Stimulated activated CD8-positive, alpha-beta memory T cell treated with anti-CD3 and anti-CD28 coated beads, Interleukin-15, amount 100 ng/mL, for 4 hours (primary cell): ENCODE measurements around the gene COG1.
A peak's percentile ranks its signal among the peaks of the same experiment; 100 is the strongest.

ENCODE experiments used
- DNase-seq, 2 donors: peaks; one replicate each; pipeline ENCODE4 v3.0.0-alpha.2; 2020; ENCODE audit warnings: low read depth in 2 of 2

Gene COG1

DNA sequence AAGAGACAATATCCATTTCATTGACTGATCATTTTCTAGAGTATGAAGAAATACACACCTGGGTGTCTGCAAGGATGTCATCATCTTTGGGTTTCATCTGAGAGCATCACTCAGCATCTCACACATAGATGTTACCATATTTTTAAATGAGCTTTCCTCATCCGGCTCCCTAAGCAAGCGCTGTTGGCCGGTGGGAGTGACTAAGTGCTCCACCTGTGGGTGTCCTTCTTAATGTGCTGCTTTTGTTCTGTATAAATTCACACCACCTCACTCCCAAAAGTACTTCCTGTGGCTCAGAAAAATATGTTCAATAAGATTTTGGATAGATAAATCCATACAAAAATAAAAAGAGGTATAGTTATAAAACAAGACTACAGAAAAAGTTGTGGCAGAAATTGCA, 20.6 kb upstream of the COG1 start:
- no peak for DNase-seq

DNA sequence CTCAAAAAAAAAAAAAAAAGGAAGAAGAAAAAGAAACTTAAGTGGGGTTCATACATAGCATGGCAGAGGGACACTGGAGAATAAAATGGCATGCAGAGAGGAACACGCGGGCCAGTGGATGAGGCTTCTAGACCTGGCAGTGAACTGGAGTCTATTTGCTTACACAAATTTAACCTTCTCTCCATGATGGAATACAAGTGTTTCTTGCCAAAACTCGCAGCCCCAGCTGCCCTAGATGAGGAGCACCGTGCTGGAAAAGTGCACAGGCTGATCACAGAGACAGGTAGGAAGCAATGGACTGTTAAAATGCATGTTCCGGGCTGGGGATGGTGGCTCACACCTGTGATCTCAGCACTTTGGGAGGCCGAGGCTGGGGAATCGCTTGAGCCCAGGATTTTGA, 18.7 kb upstream of the COG1 start:
- DNase-seq = no peak

GRCh38 chr17:73175962-73176565, 16.8 kb upstream of the COG1 start:
- no peak for DNase-seq

GRCh38 chr17:73179387-73179786, 13.5 kb upstream of the COG1 start:
- DNase-seq = no peak

DNA sequence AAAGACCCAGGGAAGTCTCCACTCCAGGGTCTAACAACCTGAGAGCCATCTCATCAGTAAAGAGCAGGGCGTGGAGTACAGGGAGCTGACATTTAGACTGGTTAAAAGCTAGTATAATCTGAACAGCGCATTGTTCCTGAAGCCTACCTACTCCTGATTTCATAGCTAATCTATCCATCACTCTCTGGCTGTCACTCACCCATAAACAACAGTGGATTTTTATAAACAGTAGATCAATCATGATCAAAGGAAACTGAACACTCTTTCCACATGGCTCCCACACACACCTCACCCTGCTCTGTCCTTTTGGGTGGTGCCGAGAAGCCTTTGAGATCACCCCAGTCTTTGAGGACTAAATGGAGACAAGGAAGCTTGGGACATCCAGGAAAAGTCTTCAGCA, 13.0 kb upstream of the COG1 start:
- DNase-seq = no peak

- no peak for DNase-seq
Measured at GRCh38 chr17:73182616-73183310, 10.1 kb upstream of the COG1 start.

DNA sequence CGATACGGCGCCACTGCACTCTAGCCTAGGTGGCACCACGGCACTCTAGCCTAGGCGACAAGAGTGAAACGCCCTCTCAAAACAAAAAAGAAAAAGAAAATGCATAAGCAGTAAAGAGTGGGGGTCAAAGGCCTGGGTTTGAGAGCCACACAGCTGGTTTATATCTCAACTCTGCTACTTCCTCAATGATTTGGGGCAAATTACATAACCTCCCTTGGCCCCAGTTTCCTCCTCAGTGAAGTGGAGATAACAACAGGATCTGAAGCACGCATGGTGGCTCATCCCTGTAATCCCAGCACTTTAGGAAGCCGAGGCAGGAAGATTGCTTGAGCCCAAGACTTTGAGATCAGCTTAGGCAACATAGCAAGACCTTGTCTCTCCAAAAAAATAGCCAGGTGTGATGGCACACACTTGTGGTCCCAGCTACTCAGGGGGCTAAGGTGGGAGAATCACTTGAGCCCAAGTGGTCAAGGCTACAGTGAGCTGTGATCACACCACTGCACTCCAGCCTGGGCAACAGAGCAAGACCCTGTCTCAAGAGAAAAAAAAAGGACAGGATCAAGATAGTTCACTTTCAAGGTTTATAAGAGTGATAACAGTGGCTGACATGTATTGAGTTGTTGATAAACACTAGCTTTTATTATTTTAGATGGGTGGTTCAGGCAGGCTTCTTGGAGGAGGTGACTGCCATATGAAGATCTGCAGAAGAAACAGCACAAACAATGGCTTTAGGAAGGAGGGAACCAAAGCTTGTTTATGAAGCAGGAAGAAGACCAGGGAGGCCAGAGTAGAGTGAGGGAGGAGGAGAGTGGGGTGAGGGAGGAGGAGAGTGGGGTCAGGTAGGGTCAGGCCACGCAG, 8.5 kb upstream of the COG1 start:
- no peak for DNase-seq

- DNase-seq = no peak
Measured at GRCh38 chr17:73186283-73187050, 6.4 kb upstream of the COG1 start.

- DNase-seq = no peak
Measured at GRCh38 chr17:73187203-73187769, 5.6 kb upstream of the COG1 start.

- no peak for DNase-seq
Measured at GRCh38 chr17:73188011-73188410, 4.8 kb upstream of the COG1 start.

DNA sequence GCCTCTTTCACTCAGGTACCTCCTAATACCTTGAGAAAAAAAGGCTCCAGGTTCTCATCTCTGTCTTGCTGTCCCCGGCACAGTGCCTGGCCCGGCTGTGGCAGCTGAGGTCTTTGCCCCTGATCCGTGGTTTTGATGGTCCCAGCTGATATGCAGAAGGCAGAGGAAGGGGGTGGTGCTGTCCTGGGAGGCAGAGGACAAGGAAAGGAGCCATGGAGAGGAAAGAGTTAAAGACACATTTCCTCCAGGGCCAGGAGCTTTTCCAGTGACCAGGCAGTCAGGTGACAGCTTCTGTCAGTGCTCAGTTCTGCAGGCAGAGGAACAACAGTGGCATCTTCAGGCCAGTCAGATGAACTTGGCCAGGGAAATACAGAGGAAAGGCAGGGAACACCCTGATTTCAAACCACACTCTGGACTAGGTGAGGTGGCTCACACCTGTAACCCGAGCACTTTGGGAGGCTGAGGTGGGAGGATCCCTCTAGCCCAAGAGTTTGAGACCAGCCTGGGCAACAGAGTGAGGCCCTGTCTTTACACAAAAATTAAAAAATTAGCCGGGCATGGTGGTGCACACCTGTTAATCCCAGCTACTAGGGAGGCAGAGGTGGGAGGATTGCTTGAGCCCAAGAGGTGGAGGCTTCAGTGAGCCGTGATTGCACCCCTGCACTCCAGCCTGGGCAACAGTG, 3.3 kb upstream of the COG1 start:
- no peak for DNase-seq

GRCh38 chr17:73191443-73192205, 1.2 kb upstream of the COG1 start:
- DNase-seq = peak in 1 of 2 donors; percentile 54

DNA sequence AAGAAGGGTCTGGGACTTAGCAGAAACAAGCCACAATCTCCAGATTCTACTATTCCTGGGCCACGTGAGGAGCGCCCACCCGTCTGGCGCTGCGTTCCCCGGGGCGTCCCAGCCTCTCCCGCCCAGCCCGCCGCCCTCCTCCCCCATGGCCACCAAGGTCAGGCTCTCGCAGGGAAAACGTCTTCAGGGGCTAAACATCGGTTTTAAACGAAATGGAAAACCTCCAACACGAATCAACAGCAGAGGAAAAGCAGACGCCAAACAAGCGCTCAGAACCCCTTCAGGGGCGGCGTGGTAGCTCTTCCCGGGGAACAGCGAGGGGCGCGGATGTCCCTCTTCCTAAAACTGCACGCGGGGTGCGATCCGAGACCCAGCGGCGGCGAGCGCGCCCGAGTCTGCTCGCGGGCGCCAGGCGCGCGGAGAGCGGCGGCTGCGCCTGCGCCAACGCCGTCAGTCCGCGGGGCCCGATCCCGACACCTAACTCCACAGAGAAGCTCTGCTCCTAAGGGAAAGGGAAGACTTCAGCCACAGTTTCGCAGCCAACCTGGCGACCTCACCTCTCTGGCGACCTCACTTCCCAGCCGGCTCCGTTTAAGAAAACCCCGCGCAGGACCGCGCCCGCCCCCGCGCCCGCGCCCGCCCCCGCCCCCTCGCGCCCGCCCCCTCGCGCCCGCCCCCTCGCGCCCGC, 505 bp upstream of the COG1 start:
- DNase-seq = peak; percentile 33 to 42

DNA sequence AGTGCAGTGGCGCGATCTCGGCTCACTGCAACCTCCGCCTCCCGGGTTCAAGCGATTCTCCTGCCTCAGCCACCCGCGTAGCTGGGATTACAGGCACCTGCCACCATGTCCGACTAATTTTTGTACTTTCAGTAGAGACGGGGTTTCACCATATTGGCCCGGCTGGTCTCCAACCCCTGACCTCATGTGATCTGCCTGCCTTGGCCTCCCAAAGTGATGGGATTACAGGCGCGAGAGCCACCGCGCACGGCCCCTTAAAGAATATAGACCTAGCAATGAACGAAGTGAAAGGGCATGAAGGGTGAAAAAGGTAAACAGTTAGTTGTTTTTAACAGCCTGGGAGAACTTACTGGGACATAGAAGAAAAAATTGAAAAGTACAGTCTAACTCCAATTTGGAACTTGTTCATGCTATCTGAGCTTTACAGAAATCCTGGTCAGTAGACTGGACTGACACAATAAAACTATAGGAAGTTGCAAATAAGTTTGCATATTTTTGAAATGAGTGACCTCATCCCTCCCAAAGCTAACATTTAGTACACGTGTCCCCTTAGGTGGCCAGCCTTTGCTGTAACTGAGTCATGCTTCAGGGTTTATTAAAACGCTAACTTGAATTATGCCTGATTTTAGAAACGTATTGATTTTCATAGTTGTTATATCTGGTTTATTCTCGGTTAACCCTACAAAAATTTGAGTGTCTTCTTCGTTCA, 1.8 kb downstream of the COG1 start:
- DNase-seq = no peak

DNA sequence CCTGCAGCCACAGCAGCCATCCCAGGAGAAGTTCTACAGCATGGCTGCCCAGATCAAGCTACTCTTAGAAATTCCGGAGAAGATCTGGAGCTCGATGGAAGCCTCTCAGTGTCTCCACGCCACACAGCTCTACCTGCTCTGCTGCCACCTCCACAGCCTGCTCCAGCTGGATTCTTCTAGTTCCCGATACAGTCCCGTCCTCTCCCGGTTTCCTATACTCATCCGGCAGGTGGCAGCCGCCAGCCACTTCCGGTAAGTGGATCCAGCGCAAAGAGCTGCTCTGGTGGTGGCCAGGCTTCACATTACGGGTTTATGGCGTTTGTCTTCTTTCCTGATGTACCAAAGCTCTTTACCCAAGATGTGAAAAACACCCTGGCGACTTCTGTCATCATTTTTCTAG, 3.6 kb downstream of the COG1 start:
- DNase-seq = no peak

DNA sequence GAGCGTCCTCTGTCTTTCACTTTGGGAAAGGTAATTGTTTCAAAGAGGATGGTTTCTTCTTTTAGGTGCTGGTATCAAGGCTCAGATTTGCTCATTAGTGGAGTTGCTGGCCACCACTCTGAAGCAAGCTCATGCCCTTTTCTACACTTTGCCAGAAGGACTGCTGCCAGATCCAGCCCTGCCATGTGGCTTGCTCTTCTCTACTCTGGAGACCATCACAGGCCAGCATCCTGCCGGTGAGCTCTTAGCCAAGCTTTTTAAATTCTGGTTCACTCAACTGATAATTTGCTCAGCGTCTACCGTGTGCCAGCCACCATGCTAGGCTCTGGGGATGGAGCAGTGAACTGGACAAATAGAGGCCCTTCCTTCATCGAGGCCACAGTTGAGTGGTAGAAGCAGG, 4.3 kb downstream of the COG1 start:
- DNase-seq = no peak

- DNase-seq = no peak
Measured at GRCh38 chr17:73198201-73198929, 5.5 kb downstream of the COG1 start.

DNA sequence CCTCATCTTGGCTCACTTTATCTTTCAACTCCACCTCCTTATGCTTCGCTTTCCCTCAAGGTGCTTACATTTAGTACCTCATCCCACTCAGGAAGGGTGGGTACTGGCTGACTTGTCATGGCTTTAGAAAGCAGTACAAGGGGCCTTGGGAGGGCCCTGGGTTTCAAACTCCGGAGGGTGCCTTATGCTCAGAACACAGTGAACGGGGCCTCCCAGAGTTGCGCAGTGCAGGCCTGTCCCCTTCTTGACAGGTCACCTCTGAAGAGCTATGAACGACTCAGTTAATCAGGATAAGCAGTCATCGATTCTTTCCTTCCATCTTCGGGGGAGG, 6.0 kb downstream of the COG1 start:
- no peak for DNase-seq
